Tracheal epithelial cell (primary cell): ENCODE results near the gene SMPDL3A. TPM values are rescaled to one million over a fixed set of nuclear protein-coding genes. Genes with fewer than 3 reads are reported as not detected.

Experiments
- total RNA-seq: library from RNA; depleted of rRNA; stranded (reverse); fragments of >200 nt; gene quantifications from 2 replicates; pipeline ENCODE4 v1.2.1, GENCODE V29; 2014

The SMPDL3A gene
- 6.3 and 7.7 TPM in 2 replicates for total RNA-seq

DNA sequence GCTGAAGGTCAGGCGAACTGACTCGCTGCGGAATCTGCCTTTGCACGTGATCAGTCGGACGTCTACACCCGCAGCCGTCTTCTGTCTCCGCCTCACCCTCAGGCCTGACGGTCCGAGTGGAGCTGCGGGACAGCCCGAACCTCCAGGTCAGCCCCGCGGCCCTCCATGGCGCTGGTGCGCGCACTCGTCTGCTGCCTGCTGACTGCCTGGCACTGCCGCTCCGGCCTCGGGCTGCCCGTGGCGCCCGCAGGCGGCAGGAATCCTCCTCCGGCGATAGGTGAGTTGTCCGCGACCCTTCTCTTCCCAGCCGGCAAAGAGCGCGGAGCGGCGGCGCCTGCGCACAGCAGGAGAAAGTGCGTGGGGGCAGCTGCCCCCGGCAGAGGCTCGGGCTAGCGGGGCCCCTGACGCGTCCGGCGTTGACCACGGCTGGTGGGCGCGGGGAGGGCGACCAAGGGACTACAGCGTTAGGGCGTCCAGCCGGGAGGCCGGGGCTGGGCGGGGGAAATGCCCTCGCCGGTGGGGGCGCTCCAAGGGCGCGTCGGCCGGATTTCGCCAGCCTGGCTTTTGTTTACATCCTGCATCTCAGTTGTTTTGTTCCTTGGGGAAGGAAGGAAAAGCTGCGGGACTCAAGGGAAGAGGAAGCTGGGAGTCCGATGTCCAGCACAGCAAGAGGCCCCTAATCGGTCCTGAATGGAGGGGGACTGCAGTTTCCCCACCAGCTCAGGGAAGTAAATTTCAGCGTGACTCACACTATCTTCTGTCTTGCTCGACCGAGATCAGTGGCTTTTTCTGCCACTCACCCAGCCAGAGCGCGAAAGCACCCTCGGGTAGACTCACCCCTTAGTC lies at the start of gene SMPDL3A:
TSS of gene SMPDL3A (plus strand) at position 77 of the 846 bp plus-strand sequence. CDS start at position 166, 89 bp downstream.

GRCh38 chr6:122779667-122780066 lies 9.4 kb upstream of the SMPDL3A start, which contains the start of gene FABP7:
FABP7 (plus strand) TSS chr6:122779716; CDS start chr6:122779795, 79 bp downstream.

Other genes starting within 250 kb of the SMPDL3A start
- 9.2 and 20.2 TPM in 2 replicates for gene PKIB, start 178.9 kb upstream of the SMPDL3A start, total RNA-seq
- not detected in 2 replicates for gene FABP7, start 9.5 kb upstream of the SMPDL3A start, total RNA-seq
- gene CLVS2, start 207.0 kb downstream of the SMPDL3A start, total RNA-seq: not detected in 2 replicates